DOHH2 (cell line): ENCODE data around the gene ARMH2.

ENCODE experiments used
- EZH2phosphoT487 ChIP-seq: fragments of 200-600 bp; sonication (generic); IDR thresholded peaks from 2 replicates; pipeline ENCODE4 v1.6.1; 2017; ENCODE audit warnings: borderline replicate concordance, mild to moderate bottlenecking, antibody characterized with exemption, low read length, moderate library complexity, mixed read lengths
- TF ChIP-seq, protein P1 (sequence below): fragments of 200-600 bp; sonication (generic); IDR thresholded peaks from one replicate; pipeline ENCODE4 v1.5.1; 2014; ENCODE audit warnings: antibody characterized with exemption, mild to moderate bottlenecking, low read depth, low read length; ENCODE audit not compliant: poor library complexity, severe bottlenecking

GRCh38 chr6:24831771-24832716, 33.3 kb upstream of the ARMH2 start:
- TF ChIP-seq, protein P1, sequence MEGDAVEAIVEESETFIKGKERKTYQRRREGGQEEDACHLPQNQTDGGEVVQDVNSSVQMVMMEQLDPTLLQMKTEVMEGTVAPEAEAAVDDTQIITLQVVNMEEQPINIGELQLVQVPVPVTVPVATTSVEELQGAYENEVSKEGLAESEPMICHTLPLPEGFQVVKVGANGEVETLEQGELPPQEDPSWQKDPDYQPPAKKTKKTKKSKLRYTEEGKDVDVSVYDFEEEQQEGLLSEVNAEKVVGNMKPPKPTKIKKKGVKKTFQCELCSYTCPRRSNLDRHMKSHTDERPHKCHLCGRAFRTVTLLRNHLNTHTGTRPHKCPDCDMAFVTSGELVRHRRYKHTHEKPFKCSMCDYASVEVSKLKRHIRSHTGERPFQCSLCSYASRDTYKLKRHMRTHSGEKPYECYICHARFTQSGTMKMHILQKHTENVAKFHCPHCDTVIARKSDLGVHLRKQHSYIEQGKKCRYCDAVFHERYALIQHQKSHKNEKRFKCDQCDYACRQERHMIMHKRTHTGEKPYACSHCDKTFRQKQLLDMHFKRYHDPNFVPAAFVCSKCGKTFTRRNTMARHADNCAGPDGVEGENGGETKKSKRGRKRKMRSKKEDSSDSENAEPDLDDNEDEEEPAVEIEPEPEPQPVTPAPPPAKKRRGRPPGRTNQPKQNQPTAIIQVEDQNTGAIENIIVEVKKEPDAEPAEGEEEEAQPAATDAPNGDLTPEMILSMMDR: no peak
- no peak for TF ChIP-seq EZH2phosphoT487
